ENCODE data around the gene SCN8A. TPM values are rescaled to one million over a fixed set of nuclear protein-coding genes. Genes with fewer than 3 reads are reported as not detected.

SCN8A gene
- total RNA-seq, 1 experiment from 2014 or later = 5.4 TPM

GRCh38 chr12:51779876-51780275, 188.8 kb downstream of the SCN8A start:
- Mint-ChIP-seq H3K4me3 (ENCODE audit: low read depth, unreplicated experiment) (no peak overlapping the region), H3K36me3 (ENCODE audit: insufficient read depth, unreplicated experiment) (no peaks in the 10 kb centered on the region), H3K27me3 (ENCODE audit: unreplicated experiment) (no peaks in the 10 kb centered on the region), H3K27ac (ENCODE audit: unreplicated experiment) (no peak overlapping the region), H3K4me1 (ENCODE audit: low read depth, unreplicated experiment) (peaks cover 7% of the 10 kb centered on the region), H3K9me3 (ENCODE audit: low read depth, unreplicated experiment) (no peaks in the 10 kb centered on the region)
- DNase-seq = no peak
- CTCF ChIA-PET = no interaction called here
- no TSS peak for BruUV-seq (replicated peaks)
- no peak for TF ChIP-seq CTCF (IDR thresholded peaks at IDR 0.05; ENCODE audit: unreplicated experiment)
- intact Hi-C loops (cut with micrococcal nuclease; ENCODE audit: unreplicated experiment) = no loop called here

DNA sequence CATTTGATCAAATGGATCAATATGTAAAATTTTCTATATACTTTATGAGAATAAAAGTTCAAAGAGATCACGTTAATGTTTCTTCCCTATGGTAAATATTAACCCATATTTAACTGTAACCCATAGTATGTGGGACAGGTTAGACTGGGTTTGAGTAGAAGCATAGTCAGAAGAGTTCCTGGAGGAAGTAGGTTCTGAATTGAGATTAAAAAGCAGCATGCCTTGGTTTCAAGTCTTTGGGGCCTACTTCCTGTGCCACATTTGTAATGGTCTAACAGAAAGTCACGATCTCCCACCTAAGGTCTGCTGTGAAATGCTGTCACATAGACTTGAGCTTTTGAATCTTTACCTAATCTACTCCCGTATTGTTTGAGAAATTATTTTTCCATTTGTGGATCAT, 193.7 kb downstream of the SCN8A start:
- Mint-ChIP-seq H3K36me3 (ENCODE audit: insufficient read depth, unreplicated experiment) (no peaks in the 10 kb centered on the region), H3K4me1 (ENCODE audit: low read depth, unreplicated experiment) (no peaks in the 10 kb centered on the region), H3K27me3 (ENCODE audit: unreplicated experiment) (no peaks in the 10 kb centered on the region), H3K9me3 (ENCODE audit: low read depth, unreplicated experiment) (no peaks in the 10 kb centered on the region), H3K4me3 (ENCODE audit: low read depth, unreplicated experiment) (no peak overlapping the region), H3K27ac (ENCODE audit: unreplicated experiment) (peak overlapping the region; percentile 52)
- CTCF ChIA-PET = no interaction called here
- intact Hi-C loops (cut with micrococcal nuclease; ENCODE audit: unreplicated experiment) = no loop called here
- no peak for DNase-seq
- TF ChIP-seq CTCF (IDR thresholded peaks at IDR 0.05; ENCODE audit: unreplicated experiment) = no peak
- BruUV-seq (replicated peaks) = no TSS peak

- Mint-ChIP-seq H3K4me1 (ENCODE audit: low read depth, unreplicated experiment) (no peaks in the 10 kb centered on the region), H3K36me3 (ENCODE audit: insufficient read depth, unreplicated experiment) (no peaks in the 10 kb centered on the region), H3K9me3 (ENCODE audit: low read depth, unreplicated experiment) (no peaks in the 10 kb centered on the region), H3K27ac (ENCODE audit: unreplicated experiment) (no peak overlapping the region), H3K27me3 (ENCODE audit: unreplicated experiment) (no peaks in the 10 kb centered on the region), H3K4me3 (ENCODE audit: low read depth, unreplicated experiment) (no peak overlapping the region)
- no TSS peak for BruUV-seq (replicated peaks)
- intact Hi-C loops (cut with micrococcal nuclease; ENCODE audit: unreplicated experiment) = no loop called here
- no peak for DNase-seq
- no peak for TF ChIP-seq CTCF (IDR thresholded peaks at IDR 0.05; ENCODE audit: unreplicated experiment)
- CTCF ChIA-PET = no interaction called here
These were observed 194.9 kb downstream of the SCN8A start for GRCh38 chr12:51785906-51786305.

DNA sequence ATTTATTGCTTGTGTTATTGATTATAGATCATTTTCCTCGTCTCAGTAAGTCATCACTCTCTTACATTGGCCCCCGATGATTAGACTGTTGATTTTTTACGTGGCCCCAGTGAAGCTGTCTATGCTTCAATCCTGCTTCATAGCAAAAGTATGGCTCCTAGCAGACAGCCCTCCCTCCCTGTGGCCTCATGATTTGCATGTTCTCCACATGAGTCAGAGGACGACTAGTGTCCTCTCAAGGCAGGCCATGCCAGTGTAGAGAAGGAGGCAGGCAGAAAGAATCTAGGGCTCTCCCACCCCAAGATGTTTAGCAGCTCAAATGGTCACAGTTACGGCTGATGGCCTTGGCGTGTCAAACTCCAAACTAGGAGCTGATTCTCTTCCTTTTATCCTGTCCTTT, 197.8 kb downstream of the SCN8A start:
- CTCF ChIA-PET = no interaction called here
- Mint-ChIP-seq H3K27ac (ENCODE audit: unreplicated experiment) (no peak overlapping the region), H3K4me1 (ENCODE audit: low read depth, unreplicated experiment) (no peaks in the 10 kb centered on the region)

More for the DNA sequence above, 197.8 kb downstream of the SCN8A start:
- no peaks in the 10 kb centered on the region for H3K9me3 Mint-ChIP-seq (ENCODE audit: low read depth, unreplicated experiment)
- DNase-seq = no peak
- no peaks in the 10 kb centered on the region for H3K27me3 Mint-ChIP-seq (ENCODE audit: unreplicated experiment)
- intact Hi-C loops (cut with micrococcal nuclease; ENCODE audit: unreplicated experiment) = no loop called here
- H3K4me3 Mint-ChIP-seq (ENCODE audit: low read depth, unreplicated experiment) = no peak overlapping the region
- no peaks in the 10 kb centered on the region for H3K36me3 Mint-ChIP-seq (ENCODE audit: insufficient read depth, unreplicated experiment)
- no TSS peak for BruUV-seq (replicated peaks)
- TF ChIP-seq CTCF (IDR thresholded peaks at IDR 0.05; ENCODE audit: unreplicated experiment) = no peak
